DMS53 treated with DMSO at 0.1 percent for 48 hours (cell line): Measurements from ENCODE around the gene ISCU.

ENCODE experiments used
- DNase-seq: peaks from one replicate; lab custom pipeline; 2025; ENCODE audit not compliant: unreplicated experiment; lab: John Stamatoyannopoulos, UW

ISCU gene

DNA sequence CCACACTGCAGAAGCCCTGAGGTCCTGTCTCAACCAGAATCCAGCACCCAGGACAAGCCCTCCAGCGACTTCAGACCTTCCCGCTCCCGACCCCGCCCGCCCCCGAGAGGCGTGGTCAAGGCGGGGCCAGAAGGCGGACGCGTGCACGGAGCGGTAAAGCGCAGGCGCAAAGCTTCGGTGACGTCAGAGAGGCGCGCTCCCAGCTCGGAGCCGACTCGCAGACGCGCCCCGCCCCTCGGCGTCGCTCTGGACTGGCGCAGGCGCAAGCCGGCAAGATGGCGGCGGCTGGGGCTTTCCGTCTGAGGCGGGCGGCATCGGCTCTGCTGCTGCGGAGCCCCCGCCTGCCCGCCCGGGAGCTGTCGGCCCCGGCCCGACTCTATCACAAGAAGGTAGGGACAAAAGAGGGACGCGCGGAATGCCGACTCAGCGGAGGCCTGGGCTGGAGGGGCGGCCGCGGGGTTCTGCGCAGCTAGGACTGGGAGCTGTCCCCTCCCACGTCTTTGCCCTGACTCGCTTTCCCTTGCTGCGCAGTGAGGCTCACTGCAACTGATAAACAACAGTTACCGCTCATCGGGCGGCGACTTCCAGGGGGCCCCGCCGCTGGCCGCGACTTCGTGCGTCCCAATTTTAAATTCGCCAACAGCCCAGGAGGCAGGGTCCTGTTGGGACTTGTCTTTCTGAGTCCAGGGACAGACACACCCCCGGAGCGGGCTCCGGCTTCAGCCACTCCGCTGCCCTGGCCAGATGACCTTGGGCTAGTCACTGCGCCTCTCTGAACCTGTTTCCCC, at the start of gene ISCU:
Gene ISCU, plus strand, starts transcription at position 249 of the 788 bp plus-strand sequence. Its CDS starts 27 bp downstream, at position 276.
- DNase-seq = peak; percentile 97

DNA sequence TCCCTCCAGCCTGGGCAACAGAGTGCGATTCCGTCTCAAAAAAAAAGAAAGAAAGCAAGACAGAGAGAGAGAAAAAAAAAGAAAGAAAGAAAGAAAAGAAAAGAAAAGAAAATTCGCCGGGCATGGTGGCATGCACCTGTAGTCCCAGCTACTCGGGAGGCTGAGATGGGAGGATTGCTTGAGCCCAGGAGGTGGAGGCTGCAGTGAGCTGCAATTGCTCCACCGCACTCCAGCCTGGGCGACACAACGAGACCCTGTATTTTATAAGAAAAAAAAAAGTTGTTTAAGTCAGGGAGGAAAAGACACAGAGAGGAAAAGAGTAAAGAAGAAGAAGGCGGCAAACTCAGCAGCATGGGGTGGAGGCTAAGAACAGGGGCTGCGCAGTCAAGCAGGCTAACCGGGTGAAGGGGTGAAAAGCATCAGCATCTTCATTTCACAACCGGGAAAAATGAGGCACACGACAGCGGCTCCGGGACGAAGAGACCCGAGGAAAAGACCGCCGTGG, 47.9 kb upstream of the ISCU start:
- DNase-seq = no peak

DNA sequence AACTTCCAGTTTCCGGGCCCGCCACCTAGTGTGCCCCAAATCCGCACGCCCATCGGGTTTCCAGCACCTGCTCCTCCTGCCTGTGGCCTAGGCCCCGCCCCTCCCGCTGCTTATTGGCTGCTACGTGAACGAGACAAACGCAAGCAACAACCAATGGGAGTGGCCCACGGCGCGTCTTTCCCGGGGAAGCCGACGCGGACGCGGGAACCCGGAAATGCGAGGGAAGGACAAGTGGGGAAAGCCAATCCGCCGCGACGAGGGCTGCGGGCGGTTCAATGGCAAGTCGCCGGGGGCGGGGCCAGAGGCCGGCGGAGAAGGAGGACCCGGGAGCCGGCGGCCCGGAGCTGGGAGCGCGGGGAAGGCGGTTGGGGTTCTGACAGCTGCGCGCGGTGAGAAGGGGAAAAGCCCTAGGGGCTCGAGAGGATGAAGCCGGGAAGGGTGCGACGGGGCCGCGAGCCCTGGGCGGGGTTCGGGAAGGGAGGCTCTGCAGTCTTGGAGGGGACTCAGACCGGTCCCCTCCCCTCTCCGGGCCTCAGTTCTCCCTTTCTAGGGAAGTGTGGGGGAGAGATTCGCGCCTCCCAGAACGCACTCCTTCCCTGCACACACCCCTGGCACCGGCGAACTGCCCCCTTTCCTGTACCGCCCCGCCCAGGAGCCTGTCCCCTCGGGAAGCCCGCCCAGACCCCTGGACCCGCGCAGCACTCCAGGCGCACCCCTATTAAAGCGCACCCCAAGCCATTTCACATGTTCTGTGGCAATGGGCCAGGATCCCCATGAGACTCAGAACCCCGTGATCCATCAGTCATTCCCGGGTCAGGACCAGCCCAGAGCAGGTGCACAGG, 47.2 kb upstream of the ISCU start, which contains the start of gene FICD:
Gene FICD, plus strand, starts transcription at position 305 of the 842 bp plus-strand sequence. CDS start 1,696 bp downstream, outside the sequence.
- peak; percentile 99 for DNase-seq

DNA sequence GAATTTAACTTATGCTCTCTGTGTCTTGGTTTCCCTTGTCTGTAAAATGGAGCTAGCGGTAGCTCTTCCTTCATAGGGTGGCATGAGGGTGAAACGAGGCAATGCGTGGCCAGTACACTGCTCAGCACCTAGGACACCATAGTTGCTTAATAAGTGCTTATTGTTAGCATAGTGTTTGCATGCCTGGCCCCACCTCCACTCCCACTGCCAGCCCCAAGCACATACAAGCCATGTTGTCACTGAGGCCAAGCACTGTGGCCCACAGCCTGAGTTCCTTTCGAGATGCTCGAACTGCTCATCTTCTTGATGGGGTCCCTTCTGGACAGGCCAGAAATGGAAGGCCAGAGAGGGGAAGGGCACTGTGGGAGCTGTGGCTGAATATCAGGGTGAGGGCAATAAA, 46.5 kb upstream of the ISCU start:
- no peak for DNase-seq

DNA sequence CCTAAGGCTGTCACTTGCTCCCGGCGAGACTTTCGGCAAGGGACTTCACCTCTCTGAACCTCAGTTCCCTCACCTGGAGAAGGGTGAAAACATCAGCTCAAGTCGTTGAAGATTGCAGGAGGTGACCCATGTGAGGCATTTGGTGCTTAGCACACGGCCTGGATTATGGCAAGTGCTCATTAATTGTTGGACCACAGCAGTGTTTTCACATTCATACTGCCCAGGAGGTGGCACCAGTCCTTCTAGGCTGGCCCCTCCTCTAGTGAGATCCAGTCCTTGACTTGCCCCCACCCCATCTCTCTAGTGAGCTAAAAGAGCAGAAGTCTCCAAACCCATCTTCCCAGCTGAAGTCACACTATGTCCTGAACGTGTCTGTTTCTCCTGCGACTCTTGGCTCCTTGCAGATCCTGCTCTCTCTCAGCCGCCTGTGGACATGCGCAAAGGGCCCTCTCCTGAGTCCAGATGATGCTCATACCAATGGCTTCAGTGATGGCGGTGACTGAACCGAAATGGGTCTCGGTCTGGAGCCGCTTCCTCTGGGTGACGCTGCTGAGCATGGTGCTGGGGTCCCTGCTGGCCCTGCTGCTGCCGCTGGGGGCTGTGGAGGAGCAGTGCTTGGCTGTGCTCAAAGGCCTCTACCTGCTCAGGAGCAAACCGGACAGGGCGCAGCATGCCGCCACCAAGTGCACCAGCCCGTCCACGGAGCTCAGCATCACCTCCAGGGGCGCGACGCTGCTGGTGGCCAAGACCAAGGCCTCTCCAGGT, 45.7 kb upstream of the ISCU start:
- no peak for DNase-seq

DNA sequence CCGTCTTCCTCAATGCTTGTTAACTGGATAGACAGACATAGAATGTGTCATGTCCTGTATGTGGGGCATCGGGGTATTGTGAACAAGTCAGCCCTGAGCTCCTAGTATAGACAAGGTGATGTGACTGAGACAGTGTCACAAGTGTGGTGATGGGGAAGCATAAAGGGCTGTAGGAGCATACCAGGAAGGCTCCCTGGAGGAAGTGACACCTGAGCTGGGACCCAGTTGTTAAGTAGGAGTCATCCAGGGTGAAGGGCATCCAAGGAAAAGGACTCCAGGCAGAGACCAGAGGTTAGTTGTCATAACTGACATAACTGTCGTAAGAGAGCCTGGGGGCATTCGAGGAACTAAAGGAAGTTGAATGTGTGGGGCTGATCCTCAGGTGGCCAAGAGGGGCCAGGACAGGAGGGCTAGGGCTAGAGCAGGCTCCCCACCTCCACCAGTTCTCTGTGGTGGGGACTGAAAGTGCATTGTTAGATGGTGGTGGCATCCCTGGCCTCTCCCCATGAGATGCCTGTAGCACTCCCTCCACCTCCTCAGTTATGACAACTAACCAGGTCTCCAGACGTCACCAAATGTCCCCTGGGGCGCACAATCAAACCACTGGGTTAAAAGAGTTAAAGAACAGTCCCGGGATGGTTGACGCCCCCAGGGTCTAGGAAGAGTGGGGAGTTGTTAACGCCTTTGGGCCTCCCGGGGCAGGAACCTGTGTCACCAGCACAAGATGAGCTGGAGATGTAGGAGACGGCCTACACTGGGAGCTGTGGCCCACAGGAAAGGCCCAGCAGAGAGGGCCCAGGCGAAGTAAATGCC, 44.9 kb upstream of the ISCU start:
- no peak for DNase-seq

DNA sequence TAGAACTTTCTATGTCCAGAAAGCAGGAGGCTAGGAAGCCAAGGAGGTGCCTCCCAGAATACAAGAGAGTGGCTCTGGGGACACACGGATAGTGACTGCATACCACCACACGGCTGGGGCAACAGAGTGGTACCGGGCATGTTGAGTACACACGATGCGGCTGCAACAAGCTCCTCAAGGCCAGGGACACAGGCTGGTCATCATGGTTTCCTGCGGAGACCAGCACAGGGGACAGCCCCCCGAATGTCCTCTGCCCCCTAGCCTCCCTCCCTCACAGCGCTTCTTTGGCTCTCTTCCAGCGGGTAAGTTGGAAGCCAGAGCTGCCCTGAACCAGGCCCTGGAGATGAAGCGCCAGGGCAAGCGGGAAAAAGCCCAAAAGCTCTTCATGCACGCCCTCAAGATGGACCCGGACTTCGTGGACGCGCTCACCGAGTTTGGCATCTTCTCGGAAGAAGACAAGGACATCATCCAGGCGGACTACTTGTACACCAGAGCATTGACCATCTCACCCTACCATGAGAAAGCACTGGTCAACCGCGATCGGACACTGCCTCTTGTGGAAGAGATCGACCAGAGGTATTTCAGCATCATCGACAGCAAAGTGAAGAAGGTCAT, 44.2 kb upstream of the ISCU start:
- DNase-seq = no peak

DNA sequence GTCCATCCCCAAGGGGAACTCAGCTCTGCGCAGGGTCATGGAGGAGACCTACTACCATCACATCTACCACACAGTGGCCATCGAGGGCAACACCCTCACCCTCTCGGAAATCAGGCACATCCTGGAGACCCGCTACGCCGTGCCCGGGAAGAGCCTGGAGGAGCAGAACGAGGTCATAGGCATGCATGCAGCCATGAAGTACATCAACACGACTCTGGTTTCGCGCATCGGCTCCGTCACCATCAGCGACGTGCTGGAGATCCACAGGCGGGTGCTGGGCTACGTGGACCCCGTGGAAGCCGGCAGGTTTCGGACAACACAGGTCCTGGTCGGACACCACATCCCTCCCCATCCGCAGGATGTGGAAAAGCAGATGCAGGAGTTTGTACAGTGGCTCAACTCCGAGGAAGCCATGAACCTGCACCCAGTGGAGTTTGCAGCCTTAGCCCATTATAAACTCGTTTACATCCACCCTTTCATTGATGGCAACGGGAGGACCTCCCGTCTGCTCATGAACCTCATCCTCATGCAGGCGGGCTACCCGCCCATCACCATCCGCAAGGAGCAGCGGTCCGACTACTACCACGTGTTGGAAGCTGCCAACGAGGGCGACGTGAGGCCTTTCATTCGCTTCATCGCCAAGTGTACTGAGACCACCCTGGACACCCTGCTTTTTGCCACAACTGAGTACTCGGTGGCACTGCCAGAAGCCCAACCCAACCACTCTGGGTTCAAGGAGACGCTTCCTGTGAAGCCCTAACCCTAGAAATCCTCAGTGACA, 43.5 kb upstream of the ISCU start:
- DNase-seq = no peak

DNA sequence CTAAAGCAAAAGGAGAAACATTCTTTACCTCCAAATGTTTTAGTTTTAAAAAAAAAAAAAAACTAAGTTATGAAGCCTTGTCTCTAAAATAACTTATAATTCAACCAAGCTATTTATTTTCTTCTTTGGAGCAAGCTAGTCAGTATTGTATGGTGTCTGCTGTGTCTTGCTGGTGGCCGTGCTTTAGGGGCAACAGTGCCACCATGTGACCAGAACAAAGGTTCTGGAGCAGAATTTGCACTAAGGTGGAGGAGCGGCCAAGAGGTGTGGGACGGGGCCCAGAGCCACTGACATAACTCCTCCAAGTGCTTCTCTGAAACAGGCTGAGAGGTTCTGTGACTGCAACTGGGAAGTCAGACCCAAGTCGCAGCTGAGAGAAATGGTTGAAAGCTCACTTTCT, 42.8 kb upstream of the ISCU start:
- no peak for DNase-seq

DNA sequence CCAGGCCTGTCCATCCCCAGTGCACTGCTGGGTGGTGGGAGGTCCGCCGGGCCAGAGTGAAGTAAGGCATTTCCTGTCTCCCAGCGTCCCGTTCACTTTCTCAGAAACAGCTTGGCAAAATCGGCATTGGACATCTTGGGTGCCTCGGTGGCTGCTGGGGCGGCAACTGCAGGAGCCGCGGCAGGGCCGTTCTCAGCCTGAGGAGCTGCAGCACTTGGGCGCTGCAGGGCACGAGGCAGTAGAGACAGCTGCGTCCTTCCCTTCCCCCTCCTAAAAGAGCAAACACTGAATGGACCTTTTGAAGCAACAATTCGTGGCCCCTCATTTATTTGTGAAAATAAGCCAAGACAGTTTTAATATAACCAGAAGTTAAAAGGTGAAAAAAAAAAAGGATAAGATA, 39.0 kb upstream of the ISCU start:
- no peak for DNase-seq

DNA sequence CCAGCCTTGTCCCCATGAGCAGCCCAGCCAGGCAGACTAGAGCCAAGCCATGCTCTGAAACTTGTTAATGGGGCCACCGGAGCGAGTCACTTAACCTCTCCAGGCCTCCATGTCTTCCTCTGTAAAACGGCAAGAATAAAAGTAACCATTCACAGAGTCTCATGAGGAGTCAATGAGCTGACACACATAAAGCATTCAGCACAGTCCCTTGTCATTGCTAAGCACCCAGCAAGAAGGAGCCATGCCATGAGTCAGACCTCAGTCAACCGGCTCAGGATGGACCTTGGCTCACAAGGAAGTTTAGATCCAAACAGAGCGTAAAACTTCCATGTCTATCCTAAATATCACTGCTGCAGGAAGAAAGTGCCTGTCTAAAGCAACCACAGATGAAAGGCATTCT, 36.7 kb upstream of the ISCU start:
- DNase-seq = no peak

DNA sequence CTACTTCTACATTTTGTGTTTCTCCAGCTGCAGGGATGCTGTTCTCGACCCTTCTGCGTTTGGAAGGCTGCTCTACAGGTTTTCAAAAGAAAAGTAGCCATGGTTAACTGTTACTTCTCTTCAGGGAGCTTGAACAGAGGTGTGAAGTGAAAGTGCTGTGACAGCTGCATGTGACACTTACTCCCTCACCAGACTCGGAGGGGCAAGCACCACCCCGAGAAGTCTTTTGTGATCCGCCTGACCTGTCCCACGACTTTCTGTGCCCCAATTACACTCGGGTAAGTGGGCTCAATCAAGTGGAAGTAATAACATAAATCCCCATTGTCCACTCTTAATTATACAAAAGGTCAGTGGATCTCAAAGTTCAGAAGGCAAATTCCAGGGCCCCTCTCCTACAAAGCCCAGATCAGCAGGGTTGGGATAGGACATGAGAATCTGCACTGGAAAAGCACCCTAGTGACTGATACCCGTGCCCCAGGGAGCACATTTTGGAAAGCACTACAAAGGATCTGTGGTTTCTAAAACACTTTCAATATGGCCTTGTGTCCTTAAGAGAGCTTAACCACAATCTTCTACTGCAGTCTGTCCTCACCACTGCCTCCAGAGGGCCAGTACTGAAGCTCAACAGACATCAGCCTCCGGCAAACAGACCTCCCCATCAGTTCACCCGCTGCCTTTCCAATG, 35.8 kb upstream of the ISCU start:
- DNase-seq = no peak

DNA sequence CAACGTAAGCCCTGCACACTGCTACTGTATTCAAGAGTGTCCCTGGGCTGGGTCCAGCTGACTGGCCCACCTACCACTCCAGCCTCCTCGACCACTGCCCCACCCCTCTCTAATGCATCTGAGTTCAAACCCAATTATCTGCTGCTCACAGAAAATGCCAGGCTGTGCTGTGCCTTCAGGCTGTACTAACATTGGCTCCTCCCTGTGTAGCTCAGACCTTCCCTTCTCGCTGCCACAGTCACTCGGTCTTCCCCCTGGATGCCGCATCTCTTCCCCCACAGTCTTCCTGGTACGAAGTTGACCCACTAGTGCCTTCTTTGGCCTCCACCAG, 35.3 kb upstream of the ISCU start:
- no peak for DNase-seq

DNA sequence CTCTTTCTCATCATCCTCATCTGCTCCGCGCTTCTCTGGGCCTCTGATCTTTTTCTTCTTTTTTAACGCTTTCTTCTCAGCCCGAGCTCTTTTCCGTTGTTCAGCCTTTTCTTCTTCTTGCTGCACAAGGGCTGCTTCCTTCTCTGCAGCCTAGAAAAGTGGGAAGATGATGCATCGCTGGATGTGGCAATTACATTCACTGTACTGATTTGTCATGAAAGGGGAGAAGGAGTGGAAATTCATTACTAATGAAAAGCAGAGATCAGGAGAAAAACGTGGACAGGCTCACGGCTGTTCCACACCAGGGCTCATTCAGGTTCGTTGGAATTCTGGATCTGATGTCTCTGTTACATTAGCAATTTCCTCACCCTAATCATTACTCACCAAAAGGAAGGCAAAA, 32.2 kb upstream of the ISCU start:
- no peak for DNase-seq

DNA sequence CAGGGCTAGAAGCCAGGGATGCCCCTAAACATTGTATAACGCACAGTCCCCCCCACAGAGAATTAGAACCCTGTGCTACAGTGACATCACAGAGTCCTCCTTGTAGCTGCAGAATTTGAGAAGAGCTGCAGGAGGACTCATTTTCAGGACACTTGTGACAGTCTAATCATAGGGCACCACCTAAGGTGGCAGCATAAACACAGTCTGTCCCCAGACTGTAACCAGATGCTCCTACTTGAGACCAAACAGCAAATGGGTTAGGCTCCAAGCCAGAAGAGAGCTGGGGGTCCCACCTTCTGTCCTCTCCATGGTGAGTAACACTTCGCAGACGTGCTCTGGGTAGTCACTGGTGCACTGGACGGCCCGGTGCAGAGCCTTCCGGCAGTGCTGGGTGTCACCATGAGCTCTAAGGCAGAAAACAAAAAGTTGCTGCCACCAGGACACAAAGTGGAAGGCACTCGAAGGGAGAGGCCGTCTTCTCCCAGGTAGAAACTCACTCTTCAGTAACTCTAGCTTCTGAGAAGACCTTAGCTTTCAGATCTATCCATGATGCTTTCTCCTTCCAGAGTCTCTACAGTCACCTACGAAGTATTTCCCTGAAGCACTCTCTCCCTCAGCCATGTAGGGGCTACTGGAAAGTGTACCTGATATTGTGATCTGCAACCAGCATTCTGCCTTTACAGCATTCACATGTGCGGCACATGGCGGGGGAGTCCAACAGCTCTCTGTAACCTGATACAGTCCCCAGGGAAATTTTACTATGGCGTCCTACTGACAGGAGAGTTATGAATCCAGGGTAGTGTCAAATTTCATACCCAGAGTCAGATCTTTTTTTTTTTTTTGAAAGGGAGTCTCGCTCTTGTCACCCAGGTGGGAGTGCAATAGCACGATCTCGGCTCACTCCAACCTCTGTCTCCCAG, 30.2 kb upstream of the ISCU start:
- DNase-seq = no peak

DNA sequence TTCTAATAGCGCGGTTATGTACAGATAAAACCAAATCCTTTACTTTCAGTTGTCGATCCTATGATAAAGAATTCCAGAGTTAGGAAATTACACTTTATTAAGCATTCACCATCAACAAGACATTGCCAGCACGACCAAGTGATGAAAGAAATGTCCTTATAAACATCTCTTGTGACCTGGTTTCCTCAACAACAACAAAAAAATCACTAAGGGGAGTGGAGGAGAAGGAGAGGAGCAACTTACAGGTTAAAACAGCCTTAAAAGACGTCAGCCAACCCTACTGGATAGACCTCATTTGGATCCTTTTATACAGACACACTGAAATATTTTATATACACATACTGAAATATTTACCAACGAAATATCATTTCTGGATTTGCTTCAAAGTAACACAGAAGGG, 24.2 kb upstream of the ISCU start:
- no peak for DNase-seq

DNA sequence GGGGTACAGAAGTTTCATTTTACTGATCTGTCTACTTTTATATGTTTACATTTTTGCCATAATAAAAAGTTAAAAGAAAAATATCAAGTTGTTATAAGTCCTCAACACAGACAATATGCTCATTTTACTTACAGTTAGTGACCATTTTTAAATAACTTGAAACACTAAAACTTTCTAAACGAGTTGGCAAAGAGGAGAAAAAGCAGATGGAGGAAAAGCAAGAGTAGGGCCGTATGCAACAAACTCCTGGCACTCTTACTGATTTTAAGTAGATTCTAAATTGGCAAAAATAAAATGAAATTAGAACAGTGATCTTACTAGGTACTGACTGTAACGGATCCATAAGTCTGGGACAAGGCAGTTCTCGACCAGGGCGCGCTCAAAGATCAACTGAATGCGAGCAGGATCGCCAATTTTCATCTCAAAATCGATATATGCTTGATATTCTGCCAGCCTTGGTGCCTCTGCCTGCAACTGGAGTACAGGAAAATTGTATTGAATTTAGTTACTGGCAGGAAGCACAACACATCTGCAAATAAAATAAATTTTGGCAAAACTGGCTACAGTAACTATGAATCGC, 23.7 kb upstream of the ISCU start:
- no peak for DNase-seq
